HepG2 (cell line): ENCODE results near the gene POLN. TPM values are rescaled to one million over a fixed set of nuclear protein-coding genes. Genes with fewer than 3 reads are reported as not detected.

Experiments
- ATAC-seq: fragments of 200-7000 bp; cut with Tn5 transposase; 3 replicates; pipeline ENCODE4 v1.9.1; 2020; ENCODE audit warnings: mild to moderate bottlenecking, moderate library complexity
- BruUV-seq: library from RNA; stranded (reverse); fragments of 400-500 nt; replicated peaks from 2 replicates; lab custom pipeline; 2021; lab: Mats Ljungman, UMichigan
- CTCF ChIA-PET: fragments of 300-600 bp; formaldehyde crosslinking; extraction: SDS; loops from one replicate; lab custom pipeline; 2021; ENCODE audit warnings: low total read pairs, inconsistent platforms, low intra/inter-chr PET ratio; lab: Yijun Ruan, JAX
- POLR2A ChIA-PET: fragments of 350-600 bp; sonication (Branson Sonifier 250); formaldehyde crosslinking; loops from one replicate; lab custom pipeline; 2020; ENCODE audit warnings: antibody characterized with exemption, inconsistent platforms; lab: Yijun Ruan, JAX
- DNase-seq: peaks from one replicate; pipeline ENCODE4 v3.0.0-alpha.2; 2015; ENCODE audit warnings: low spot score
- FAIRE-seq: peaks from 3 replicates; lab custom pipeline; 2011; peaks lifted over from hg19 to GRCh38; lab: Jason Lieb, UNC
- H2AFZ ChIP-seq: one replicate; pipeline ENCODE4 v1.6.1; 2011; ENCODE audit warnings: low read length, inconsistent platforms
- H3K27ac ChIP-seq: fragments of 300-600 bp; 3 replicates; pipeline ENCODE4 v1.8.0; 2011; ENCODE audit warnings: mixed run types, mild to moderate bottlenecking, mixed read lengths, low read length, inconsistent platforms; ENCODE audit not compliant: insufficient read depth; ENCODE audit errors: extremely low read length
- H3K27me3 ChIP-seq, 2 experiments: fragments of 200-600 bp in 1 of 2; 2 replicates in 1 of 2; 3 replicates in 1 of 2; pipeline versions ENCODE4 v1.6.0 to v1.8.0; 2011; ENCODE audit warnings: low read length in 2 of 2, mild to moderate bottlenecking in 2 of 2, moderate library complexity in 2 of 2, inconsistent platforms in 1 of 2; ENCODE audit not compliant: insufficient read depth in 2 of 2, control insufficient read depth in 1 of 2
- H3K36me3 ChIP-seq, 2 experiments: fragments of 200-600 bp in 1 of 2; replicated peaks in 1 of 2; 2 replicates in 1 of 2; 3 replicates in 1 of 2; pipeline versions ENCODE4 v1.5.1 to v1.8.0; 2011; ENCODE audit warnings: low read length in 2 of 2, inconsistent platforms in 1 of 2; ENCODE audit not compliant: insufficient read depth in 2 of 2, control insufficient read depth in 1 of 2
- H3K4me1 ChIP-seq: 2 replicates; pipeline ENCODE4 v1.5.1; 2012; ENCODE audit warnings: low read length, inconsistent platforms; ENCODE audit not compliant: insufficient read depth
- H3K4me2 ChIP-seq: 2 replicates; pipeline ENCODE4 v1.6.0; 2011; ENCODE audit warnings: low read depth, low read length, inconsistent platforms
- H3K4me3 ChIP-seq, 3 experiments: fragments of 200-600 bp in 1 of 3; sonication (generic), shearing (Covaris generic) in 1 of 3; replicated peaks in 1 of 3; 2 replicates each; pipeline ENCODE4 v1.5.1; 2011 to 2016; ENCODE audit warnings: low read length in 3 of 3, inconsistent platforms in 2 of 3, low read depth in 2 of 3, mild to moderate bottlenecking in 2 of 3, control low read depth in 1 of 3, mixed read lengths in 1 of 3; ENCODE audit not compliant: insufficient read depth in 1 of 3
- H3K79me2 ChIP-seq: one replicate; pipeline ENCODE4 v1.6.1; 2011; ENCODE audit warnings: low read length, inconsistent platforms; ENCODE audit not compliant: insufficient read depth
- H3K9ac ChIP-seq: 2 replicates; pipeline ENCODE4 v1.6.0; 2011; ENCODE audit warnings: mild to moderate bottlenecking, low read depth, low read length, inconsistent platforms; ENCODE audit not compliant: insufficient read depth
- H3K9me3 ChIP-seq: 2 replicates; pipeline ENCODE4 v1.5.1; 2012; ENCODE audit warnings: mild to moderate bottlenecking, low read length
- H4K20me1 ChIP-seq: 2 replicates; pipeline ENCODE4 v1.6.0; 2011; ENCODE audit warnings: inconsistent platforms, mild to moderate bottlenecking, low read length, moderate library complexity; ENCODE audit not compliant: insufficient read depth
- BCL6 ChIP-seq: IDR thresholded peaks from 2 replicates; pipeline ENCODE4 v1.6.1; 2016; ENCODE audit warnings: missing genetic modification reagents, missing compliant biosample characterization
- GABPA ChIP-seq, 2 experiments: IDR thresholded peaks; 2 replicates each; pipeline ENCODE4 v1.6.1; 2011 to 2016; ENCODE audit warnings: low read depth in 2 of 2, low read length in 1 of 2, missing biosample characterization in 1 of 2, missing genetic modification characterization in 1 of 2
- KDM2A ChIP-seq: sonication (generic); formaldehyde crosslinking; IDR thresholded peaks from 2 replicates; pipeline ENCODE4 v1.4.0; 2020; ENCODE audit warnings: low read depth, missing genetic modification reagents, borderline replicate concordance
- MLLT10 ChIP-seq: sonication (generic); formaldehyde crosslinking; IDR thresholded peaks from 2 replicates; pipeline ENCODE4 v1.4.0; 2020; ENCODE audit warnings: missing genetic modification reagents
- ZNF160 ChIP-seq: sonication (generic); formaldehyde crosslinking; IDR thresholded peaks from 2 replicates; pipeline ENCODE4 v1.8.0; 2022; ENCODE audit warnings: mild to moderate bottlenecking, inconsistent platforms, missing genetic modification reagents
- WGBS: methylation state at CpG from one replicate; pipeline ENCODE4 v1.1.6; 2017; ENCODE audit warnings: low lambda C conversion rate; 5-methylcytosine and 5-hydroxymethylcytosine counted together
- in situ Hi-C: cut with HindIII; loops from 2 replicates; pipeline ENCODE4 v1.10.0; 2017; ENCODE audit warnings: low pct_unique_long_range_greater_than_20kb; ENCODE audit not compliant: extremely low pct_ligation_motif_present
- intact Hi-C: fragments of 100-400 bp; cut with micrococcal nuclease; formaldehyde crosslinking; loops from one replicate; pipeline ENCODE4 v1.10.0; 2022; ENCODE audit not compliant: unreplicated experiment
- polyA plus RNA-seq, 8 experiments: library from polyadenylated mRNA; depleted of rRNA in 3 of 8; stranded (reverse) in 7 of 8; unstranded in 1 of 8; fragments of >200 nt; fragmentation: Illumina TruSeq in 4 of 8; extraction: Trizol in 4 of 8; gene quantifications; 2 replicates each; pipeline versions ENCODE4 v1.2.1 to v1.2.3, GENCODE V29; 2011 to 2016; ENCODE audit warnings: low read depth in 4 of 8, missing spikeins in 1 of 8, mixed read lengths in 1 of 8; ENCODE audit not compliant: insufficient read depth in 1 of 8
- total RNA-seq, 5 experiments: library from RNA; depleted of rRNA; stranded (reverse); fragments of >200 nt; fragmentation: Illumina TruSeq; extraction: Trizol; gene quantifications; 2 replicates each; pipeline ENCODE4 v1.2.3, GENCODE V29; 2016; ENCODE audit warnings: low read depth in 1 of 5
- TF ChIP-seq, protein P1 (sequence below): sonication (generic); formaldehyde crosslinking; IDR thresholded peaks from 2 replicates; pipeline ENCODE4 v1.5.0; 2020; ENCODE audit warnings: missing genetic modification reagents
- TF ChIP-seq, protein P2 (sequence below): sonication (generic); formaldehyde crosslinking; conservative IDR thresholded peaks from 2 replicates; pipeline ENCODE4 v1.8.0; 2022; ENCODE audit warnings: mild to moderate bottlenecking, moderate library complexity, missing genetic modification reagents
- TF ChIP-seq, protein P3 (sequence below): sonication (generic); formaldehyde crosslinking; IDR thresholded peaks from 2 replicates; pipeline ENCODE4 v1.4.0; 2020; ENCODE audit warnings: low read depth, missing genetic modification reagents

POLN gene
- total and polyA plus RNA-seq, 2 of the 13 experiments (the other 11 are each of a cell fraction or from before 2014, with no cell fraction given) = 0.93 to 1.5 TPM

DNA sequence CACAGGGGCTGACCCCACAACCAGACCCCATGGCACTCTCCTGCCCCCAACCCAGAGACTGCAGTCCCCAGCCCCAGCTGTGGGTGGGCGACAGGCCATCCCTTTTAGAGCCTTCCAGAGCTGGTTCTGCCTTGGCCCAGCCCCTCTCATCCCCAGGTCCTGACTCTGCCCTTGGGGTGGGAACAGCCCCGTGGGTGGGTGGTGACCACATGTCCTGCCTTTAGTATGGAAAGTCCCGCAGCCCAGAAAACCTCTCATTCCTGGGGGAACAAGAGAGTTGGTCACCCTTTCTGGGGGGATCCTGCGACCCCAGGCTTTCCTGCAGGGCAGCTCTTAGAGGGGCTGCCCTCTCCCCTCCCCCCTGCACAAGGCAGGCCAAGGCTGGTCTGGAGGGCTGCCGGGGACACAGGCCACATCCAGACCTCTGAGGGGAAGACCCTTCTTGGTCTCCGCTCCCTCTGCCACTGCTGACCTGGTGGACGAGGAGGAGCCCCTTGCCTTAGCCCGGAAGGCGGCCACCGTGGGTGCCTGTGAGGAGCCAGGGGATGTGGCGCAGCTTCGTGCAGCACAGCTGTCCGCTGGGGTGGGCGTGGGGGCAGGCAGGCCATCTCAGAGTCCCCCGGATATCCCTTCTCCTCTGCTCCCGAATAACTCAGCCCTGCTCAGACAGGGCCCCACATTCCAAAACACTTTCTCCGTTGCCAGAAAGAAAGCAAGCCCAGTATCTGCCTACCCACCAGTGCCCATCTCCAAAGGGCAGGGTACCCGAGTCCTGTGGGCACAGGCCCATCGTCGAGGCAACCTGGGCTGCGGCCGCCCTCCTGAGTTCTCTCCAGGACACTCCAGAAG is 26.7 kb upstream of the POLN start:
- Histone ChIP-seq H3K9ac (no peak overlapping the region), H3K27ac (no peak overlapping the region), H3K4me3 (no peak overlapping the region), H2AFZ (no peak overlapping the region), H3K36me3 (no peaks in the 10 kb centered on the region), H3K79me2 (no peaks in the 10 kb centered on the region), H3K4me1 (peaks cover 4% of the 10 kb centered on the region), H4K20me1 (no peaks in the 10 kb centered on the region), H3K4me2 (no peak overlapping the region), H3K27me3 (peaks cover 30 to 80% of the 10 kb centered on the region in 2 experiments; a peak in 4 of 5 replicates), H3K9me3 (no peaks in the 10 kb centered on the region)
- no peak for DNase-seq
- intact Hi-C loops = no loop called here
- in situ Hi-C loops = no loop called here
- 19% methylated on average over 4 of the region's 22 CpGs for WGBS
- ChIA-PET CTCF (no interaction called here), POLR2A (no interaction called here)
- TF ChIP-seq MLLT10 (CRISPR knock-in tag) (no peak), GABPA (IDR thresholded peaks at IDR 0.05; ENCODE audit: low read depth, low read length) (no peak), GABPA (CRISPR knock-in tag; IDR thresholded peaks at IDR 0.05; ENCODE audit: low read depth) (no peak), KDM2A (CRISPR knock-in tag) (no peak), BCL6 (CRISPR knock-in tag) (no peak)
- FAIRE-seq = no peak
- BruUV-seq = no TSS peak
- no peak for ATAC-seq

DNA sequence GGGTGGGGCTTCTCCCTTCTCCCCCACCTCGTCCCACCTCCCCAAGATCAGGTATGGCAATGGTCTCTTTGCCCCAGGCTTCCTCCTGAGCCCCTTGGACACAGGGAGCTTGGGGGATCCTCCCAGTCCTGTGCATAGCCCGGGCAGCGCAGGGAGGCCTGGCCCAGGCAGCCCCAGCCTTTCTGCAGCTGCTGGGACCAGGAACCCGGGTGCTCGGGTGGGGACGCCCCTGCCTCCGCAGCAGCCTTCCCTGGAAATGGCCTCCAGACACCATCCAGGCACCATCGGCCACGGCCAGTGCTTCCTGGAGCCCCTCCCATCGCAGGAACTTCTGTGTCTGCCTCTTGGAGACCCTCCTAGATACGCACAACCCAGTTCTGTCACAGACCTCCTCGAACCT is 25.9 kb upstream of the POLN start:
- intact Hi-C loops = no loop called here
- H3K4me1 ChIP-seq = peaks cover 11% of the 10 kb centered on the region
- H3K27me3 ChIP-seq = peaks cover 28 to 73% of the 10 kb centered on the region in 2 experiments; a peak in 4 of 5 replicates
- H3K4me2 ChIP-seq = no peak overlapping the region
- in situ Hi-C loops = no loop called here
- H3K9ac ChIP-seq = no peak overlapping the region
- FAIRE-seq = no peak
- ChIA-PET CTCF (no interaction called here), POLR2A (no interaction called here)
- no TSS peak for BruUV-seq
- WGBS = 25% methylated on average over 4 of the region's 12 CpGs
- H3K27ac ChIP-seq = no peak overlapping the region
- H2AFZ ChIP-seq = no peak overlapping the region
- no peak overlapping the region for H3K4me3 ChIP-seq
- H4K20me1 ChIP-seq = no peaks in the 10 kb centered on the region
- H3K79me2 ChIP-seq = no peaks in the 10 kb centered on the region
- ATAC-seq = no peak
- no peaks in the 10 kb centered on the region for H3K9me3 ChIP-seq
- DNase-seq = no peak
- H3K36me3 ChIP-seq = no peaks in the 10 kb centered on the region
- TF ChIP-seq, protein P1, sequence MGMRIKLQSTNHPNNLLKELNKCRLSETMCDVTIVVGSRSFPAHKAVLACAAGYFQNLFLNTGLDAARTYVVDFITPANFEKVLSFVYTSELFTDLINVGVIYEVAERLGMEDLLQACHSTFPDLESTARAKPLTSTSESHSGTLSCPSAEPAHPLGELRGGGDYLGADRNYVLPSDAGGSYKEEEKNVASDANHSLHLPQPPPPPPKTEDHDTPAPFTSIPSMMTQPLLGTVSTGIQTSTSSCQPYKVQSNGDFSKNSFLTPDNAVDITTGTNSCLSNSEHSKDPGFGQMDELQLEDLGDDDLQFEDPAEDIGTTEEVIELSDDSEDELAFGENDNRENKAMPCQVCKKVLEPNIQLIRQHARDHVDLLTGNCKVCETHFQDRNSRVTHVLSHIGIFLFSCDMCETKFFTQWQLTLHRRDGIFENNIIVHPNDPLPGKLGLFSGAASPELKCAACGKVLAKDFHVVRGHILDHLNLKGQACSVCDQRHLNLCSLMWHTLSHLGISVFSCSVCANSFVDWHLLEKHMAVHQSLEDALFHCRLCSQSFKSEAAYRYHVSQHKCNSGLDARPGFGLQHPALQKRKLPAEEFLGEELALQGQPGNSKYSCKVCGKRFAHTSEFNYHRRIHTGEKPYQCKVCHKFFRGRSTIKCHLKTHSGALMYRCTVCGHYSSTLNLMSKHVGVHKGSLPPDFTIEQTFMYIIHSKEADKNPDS (CRISPR knock-in tag) = no peak
- TF ChIP-seq, protein P2, sequence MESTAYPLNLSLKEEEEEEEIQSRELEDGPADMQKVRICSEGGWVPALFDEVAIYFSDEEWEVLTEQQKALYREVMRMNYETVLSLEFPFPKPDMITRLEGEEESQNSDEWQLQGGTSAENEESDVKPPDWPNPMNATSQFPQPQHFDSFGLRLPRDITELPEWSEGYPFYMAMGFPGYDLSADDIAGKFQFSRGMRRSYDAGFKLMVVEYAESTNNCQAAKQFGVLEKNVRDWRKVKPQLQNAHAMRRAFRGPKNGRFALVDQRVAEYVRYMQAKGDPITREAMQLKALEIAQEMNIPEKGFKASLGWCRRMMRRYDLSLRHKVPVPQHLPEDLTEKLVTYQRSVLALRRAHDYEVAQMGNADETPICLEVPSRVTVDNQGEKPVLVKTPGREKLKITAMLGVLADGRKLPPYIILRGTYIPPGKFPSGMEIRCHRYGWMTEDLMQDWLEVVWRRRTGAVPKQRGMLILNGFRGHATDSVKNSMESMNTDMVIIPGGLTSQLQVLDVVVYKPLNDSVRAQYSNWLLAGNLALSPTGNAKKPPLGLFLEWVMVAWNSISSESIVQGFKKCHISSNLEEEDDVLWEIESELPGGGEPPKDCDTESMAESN = no peak
- TF ChIP-seq ZNF160 (CRISPR knock-in tag) = no peak
- TF ChIP-seq, protein P3, sequence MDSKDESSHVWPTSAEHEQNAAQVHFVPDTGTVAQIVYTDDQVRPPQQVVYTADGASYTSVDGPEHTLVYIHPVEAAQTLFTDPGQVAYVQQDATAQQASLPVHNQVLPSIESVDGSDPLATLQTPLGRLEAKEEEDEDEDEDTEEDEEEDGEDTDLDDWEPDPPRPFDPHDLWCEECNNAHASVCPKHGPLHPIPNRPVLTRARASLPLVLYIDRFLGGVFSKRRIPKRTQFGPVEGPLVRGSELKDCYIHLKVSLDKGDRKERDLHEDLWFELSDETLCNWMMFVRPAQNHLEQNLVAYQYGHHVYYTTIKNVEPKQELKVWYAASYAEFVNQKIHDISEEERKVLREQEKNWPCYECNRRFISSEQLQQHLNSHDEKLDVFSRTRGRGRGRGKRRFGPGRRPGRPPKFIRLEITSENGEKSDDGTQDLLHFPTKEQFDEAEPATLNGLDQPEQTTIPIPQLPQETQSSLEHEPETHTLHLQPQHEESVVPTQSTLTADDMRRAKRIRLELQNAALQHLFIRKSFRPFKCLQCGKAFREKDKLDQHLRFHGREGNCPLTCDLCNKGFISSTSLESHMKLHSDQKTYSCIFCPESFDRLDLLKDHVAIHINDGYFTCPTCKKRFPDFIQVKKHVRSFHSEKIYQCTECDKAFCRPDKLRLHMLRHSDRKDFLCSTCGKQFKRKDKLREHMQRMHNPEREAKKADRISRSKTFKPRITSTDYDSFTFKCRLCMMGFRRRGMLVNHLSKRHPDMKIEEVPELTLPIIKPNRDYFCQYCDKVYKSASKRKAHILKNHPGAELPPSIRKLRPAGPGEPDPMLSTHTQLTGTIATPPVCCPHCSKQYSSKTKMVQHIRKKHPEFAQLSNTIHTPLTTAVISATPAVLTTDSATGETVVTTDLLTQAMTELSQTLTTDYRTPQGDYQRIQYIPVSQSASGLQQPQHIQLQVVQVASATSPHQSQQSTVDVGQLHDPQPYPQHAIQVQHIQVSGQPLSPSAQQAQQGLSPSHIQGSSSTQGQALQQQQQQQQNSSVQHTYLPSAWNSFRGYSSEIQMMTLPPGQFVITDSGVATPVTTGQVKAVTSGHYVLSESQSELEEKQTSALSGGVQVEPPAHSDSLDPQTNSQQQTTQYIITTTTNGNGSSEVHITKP (CRISPR knock-in tag) = no peak
